A673 (cell line): ENCODE measurements around the gene TTC33. TPM values are rescaled to one million over a fixed set of nuclear protein-coding genes. Genes with fewer than 3 reads are reported as not detected.

Source experiments
- BruUV-seq: library from RNA; stranded (reverse); fragments of 400-500 nt; replicated peaks from 2 replicates; lab custom pipeline; 2021; lab: Mats Ljungman, UMichigan
- CTCF ChIA-PET: fragments of 300-600 bp; sonication (Branson Sonifier 250); formaldehyde crosslinking; loops from one replicate; lab custom pipeline; 2022; ENCODE audit warnings: antibody characterized with exemption; lab: Charles Lee
- POLR2A ChIA-PET: fragments of 300-600 bp; sonication (Branson Sonifier 250); formaldehyde crosslinking; loops from one replicate; lab custom pipeline; 2022; ENCODE audit warnings: antibody characterized with exemption; ENCODE audit not compliant: low non-redundant PET; lab: Charles Lee
- DNase-seq: peaks from one replicate; pipeline ENCODE4 v3.0.0-alpha.2; 2015; ENCODE audit warnings: low spot score
- H3K27ac ChIP-seq: fragments of 200-600 bp; sonication (generic); 2 replicates; pipeline ENCODE4 v1.5.1; 2016; ENCODE audit warnings: mixed run types, low read depth, mild to moderate bottlenecking, mixed read lengths, antibody characterized with exemption, low read length; ENCODE audit not compliant: poor library complexity, severe bottlenecking
- H3K27me3 ChIP-seq: fragments of 200-600 bp; sonication (generic); replicated peaks from 2 replicates; pipeline ENCODE4 v1.6.1; 2017; ENCODE audit warnings: mixed run types, low read depth, mild to moderate bottlenecking, mixed read lengths, antibody characterized with exemption, low read length; ENCODE audit not compliant: insufficient read depth, poor library complexity
- H3K36me3 ChIP-seq: fragments of 200-600 bp; sonication (generic); 2 replicates; pipeline ENCODE4 v1.6.1; 2016; ENCODE audit warnings: mixed run types, mild to moderate bottlenecking, mixed read lengths, antibody characterized with exemption, low read length; ENCODE audit not compliant: insufficient read depth, poor library complexity, severe bottlenecking
- H3K4me1 ChIP-seq: fragments of 200-600 bp; sonication (generic); 2 replicates; pipeline ENCODE4 v1.6.1; 2017; ENCODE audit warnings: mixed run types, mild to moderate bottlenecking, mixed read lengths, antibody characterized with exemption, low read length; ENCODE audit not compliant: insufficient read depth, poor library complexity, severe bottlenecking
- H3K4me3 ChIP-seq: fragments of 200-600 bp; sonication (generic); 2 replicates; pipeline ENCODE4 v1.5.1; 2016; ENCODE audit warnings: low read depth, mixed run types, mild to moderate bottlenecking, mixed read lengths, low read length; ENCODE audit not compliant: poor library complexity, severe bottlenecking
- H3K9me3 ChIP-seq: fragments of 200-600 bp; sonication (generic); 2 replicates; pipeline ENCODE4 v1.6.1; 2016; ENCODE audit warnings: mixed run types, low read depth, mild to moderate bottlenecking, mixed read lengths, antibody characterized with exemption, low read length; ENCODE audit not compliant: poor library complexity, severe bottlenecking
- CTCF ChIP-seq: fragments of 300-800, 200-600 bp; sonication (generic); conservative IDR thresholded peaks from 2 replicates; pipeline ENCODE4 v1.5.1; 2017; ENCODE audit warnings: low read depth, mild to moderate bottlenecking, antibody characterized with exemption, low read length, moderate library complexity, mixed read lengths
- EZH2 ChIP-seq: fragments of 200-600 bp; sonication (generic); IDR thresholded peaks from 2 replicates; pipeline ENCODE4 v1.6.1; 2017; ENCODE audit warnings: borderline replicate concordance, low read depth, mild to moderate bottlenecking, mixed read lengths, antibody characterized with exemption, low read length; ENCODE audit not compliant: poor library complexity, severe bottlenecking
- intact Hi-C: fragments of 100-400 bp; cut with micrococcal nuclease; formaldehyde crosslinking; loops from one replicate; pipeline ENCODE4 v1.10.0; 2022; ENCODE audit not compliant: unreplicated experiment
- total RNA-seq: library from RNA; stranded (reverse); gene quantifications from 2 replicates; pipeline ENCODE4 v1.2.3, GENCODE V29; 2021

The TTC33 gene
- total RNA-seq, 1 experiment from 2014 or later: 17.0 TPM

- POLR2A ChIA-PET: interaction anchor here (0.5 kb wide), 1 partner anchor 96 kb away, joined by 5 read pairs; no protein-coding TSS in a partner anchor
Observed at GRCh38 chr5:40681363-40682153, 74.2 kb downstream of the TTC33 start.

GRCh38 chr5:40680741-40681362 is 74.9 kb downstream of the TTC33 start:
- intact Hi-C loops: loop anchor here (10.0 kb wide), 2 partner anchors 296 to 516 kb away; no protein-coding TSS in a partner anchor
- CTCF ChIA-PET: interaction anchor here (0.5 to 0.9 kb wide), 2 partner anchors 293 to 732 kb away, joined by 4 to 6 read pairs; no protein-coding TSS in a partner anchor
- H3K36me3 ChIP-seq: no peaks in the 10 kb centered on the region
- DNase-seq: peak; percentile 38
- BruUV-seq: no TSS peak
- H3K4me3 ChIP-seq: peak overlapping the region; percentile 65
- no peaks in the 10 kb centered on the region for H3K9me3 ChIP-seq
- H3K4me1 ChIP-seq: peaks cover 26% of the 10 kb centered on the region
- H3K27ac ChIP-seq: no peak overlapping the region
- POLR2A ChIA-PET: no interaction called here
- peaks cover 11% of the 10 kb centered on the region for H3K27me3 ChIP-seq
- TF ChIP-seq EZH2 (no peak), CTCF (0 out of 2 replicates have a peak, but pooled peaks have one; percentile 25)

More at GRCh38 chr5:40681363-40682153, 74.2 kb downstream of the TTC33 start:
- H3K4me3 ChIP-seq: peak overlapping the region; percentile 65
- CTCF ChIA-PET: no interaction called here
- BruUV-seq: no TSS peak
- no peak overlapping the region for H3K27ac ChIP-seq
- TF ChIP-seq EZH2 (no peak), CTCF (no peak)
- intact Hi-C loops: loop anchor here (10.0 kb wide), 2 partner anchors 297 to 517 kb away; no protein-coding TSS in a partner anchor
- DNase-seq: no peak
- peaks cover 26% of the 10 kb centered on the region for H3K4me1 ChIP-seq
- no peaks in the 10 kb centered on the region for H3K9me3 ChIP-seq
- H3K27me3 ChIP-seq: peaks cover 11% of the 10 kb centered on the region
- no peaks in the 10 kb centered on the region for H3K36me3 ChIP-seq

- Histone ChIP-seq H3K4me3 (peak within 1 kb of the TSS; percentile 65), H3K4me1 (peaks cover 26% of the 10 kb centered on the region), H3K27ac (peak within 1 kb of the TSS; percentile 87), H3K36me3 (no peaks in the 10 kb centered on the region), H3K27me3 (peaks cover 11% of the 10 kb centered on the region), H3K9me3 (no peaks in the 10 kb centered on the region)
- CTCF ChIA-PET: interaction anchor here (0.5 to 0.9 kb wide), 3 partner anchors 292 to 731 kb away, joined by 4 to 6 read pairs (median 5); no protein-coding TSS in a partner anchor
- POLR2A ChIA-PET: no interaction called here
- intact Hi-C loops: loop anchor here (10.0 kb wide), 2 partner anchors 295 to 515 kb away; no protein-coding TSS in a partner anchor
- TF ChIP-seq EZH2 (no peak), CTCF (no peak)
- peak; percentile 4 for DNase-seq
- BruUV-seq: TSS peak; percentile 48
Observed at GRCh38 chr5:40679913-40680681, 75.7 kb downstream of the TTC33 start, which contains the start of gene PTGER4. Gene PTGER4 (plus strand): TSS chr5:40679915. CDS start chr5:40680994, 1,079 bp downstream.
